GM12878 (cell line): ENCODE data around the gene ROBO1.

ENCODE experiments used
- EZH2 ChIP-seq: IDR thresholded peaks from 2 replicates; pipeline ENCODE4 v1.6.1; 2012; ENCODE audit warnings: low read depth, mild to moderate bottlenecking, control low read depth, inconsistent platforms, low read length, borderline replicate concordance; ENCODE audit not compliant: control insufficient read depth
- RAD51 ChIP-seq: fragments of 450-650 bp; IDR thresholded peaks from 2 replicates; pipeline ENCODE4 v1.6.1; 2016; ENCODE audit warnings: moderate library complexity, mild to moderate bottlenecking, inconsistent platforms
- TF ChIP-seq, protein P1 (sequence below): IDR thresholded peaks from 2 replicates; pipeline ENCODE4 v1.6.1; 2012; ENCODE audit warnings: low read depth, low read length, improper control_type of control experiment

DNA sequence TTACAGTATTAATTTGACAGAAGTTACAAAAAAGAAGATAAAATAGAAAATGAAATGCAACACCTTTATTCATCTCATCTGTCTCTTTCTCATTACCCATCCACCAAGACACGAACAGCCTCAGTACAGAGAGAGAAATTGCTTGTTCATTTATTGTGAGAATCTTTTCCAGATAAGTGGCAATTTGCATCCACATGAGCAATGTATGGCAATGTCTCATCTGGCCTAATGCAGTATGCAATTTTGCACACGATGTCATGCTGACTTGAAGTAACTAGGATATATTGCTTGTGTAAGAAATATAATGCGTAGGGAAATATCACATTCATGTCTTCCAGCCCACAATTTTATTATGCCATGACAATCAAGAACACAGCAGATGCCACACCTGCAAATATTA lies 866.9 kb downstream of the ROBO1 start:
- TF ChIP-seq RAD51, result no peak
- TF ChIP-seq, protein P1, sequence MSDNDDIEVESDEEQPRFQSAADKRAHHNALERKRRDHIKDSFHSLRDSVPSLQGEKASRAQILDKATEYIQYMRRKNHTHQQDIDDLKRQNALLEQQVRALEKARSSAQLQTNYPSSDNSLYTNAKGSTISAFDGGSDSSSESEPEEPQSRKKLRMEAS, result no peak
- TF ChIP-seq EZH2, result no peak
